Neural progenitor cell (in vitro differentiated cells): ENCODE measurements around the gene FAM32A. TPM values are rescaled to one million over a fixed set of nuclear protein-coding genes. Genes with fewer than 3 reads are reported as not detected.

ENCODE experiments used
- DNase-seq: peaks from one replicate; pipeline ENCODE4 v3.0.0-alpha.2; 2016; ENCODE audit warnings: low spot score
- H2AFZ ChIP-seq: fragments of 200-600 bp; sonication (generic); replicated peaks from 2 replicates; pipeline ENCODE4 v1.6.1; 2016; ENCODE audit warnings: antibody characterized with exemption
- H3F3A ChIP-seq: fragments of 200-600 bp; sonication (generic); 2 replicates; pipeline ENCODE4 v1.6.1; 2016; ENCODE audit warnings: antibody characterized with exemption, low read depth
- H3K27ac ChIP-seq: fragments of 200-600 bp; sonication (generic); 2 replicates; pipeline ENCODE4 v1.5.1; 2016; ENCODE audit warnings: mild to moderate bottlenecking
- H3K27me3 ChIP-seq: fragments of 200-600 bp; sonication (generic); 2 replicates; pipeline ENCODE4 v1.6.1; 2016; ENCODE audit warnings: mild to moderate bottlenecking, moderate library complexity
- H3K36me3 ChIP-seq: fragments of 200-600 bp; sonication (generic); 2 replicates; pipeline ENCODE4 v1.5.1; 2016
- H3K4me1 ChIP-seq: fragments of 200-600 bp; sonication (generic); 2 replicates; pipeline ENCODE4 v1.6.1; 2016; ENCODE audit warnings: mixed run types
- H3K4me2 ChIP-seq: fragments of 200-600 bp; sonication (generic); 2 replicates; pipeline ENCODE4 v1.6.1; 2016
- H3K4me3 ChIP-seq: fragments of 200-600 bp; sonication (generic); 2 replicates; pipeline ENCODE4 v1.5.1; 2016
- H3K79me2 ChIP-seq: fragments of 200-600 bp; sonication (generic); 2 replicates; pipeline ENCODE4 v1.6.1; 2016; ENCODE audit warnings: low read depth
- H3K9ac ChIP-seq: fragments of 200-600 bp; sonication (generic); 2 replicates; pipeline ENCODE4 v1.6.1; 2016
- H3K9me3 ChIP-seq: fragments of 200-600 bp; sonication (generic); 2 replicates; pipeline ENCODE4 v1.5.1; 2016; ENCODE audit warnings: low read depth
- H4K20me1 ChIP-seq: fragments of 200-600 bp; sonication (generic); 2 replicates; pipeline ENCODE4 v1.6.1; 2016; ENCODE audit warnings: low read depth
- H3K27ac Mint-ChIP-seq: 3 replicates; pipeline ENCODE4 v1.8.0; 2021; ENCODE audit warnings: mixed read lengths
- H3K27me3 Mint-ChIP-seq: 2 replicates; pipeline ENCODE4 v1.8.0; 2022; ENCODE audit warnings: low read depth, mild to moderate bottlenecking, inconsistent platforms, moderate library complexity, mixed read lengths; ENCODE audit not compliant: insufficient read depth
- H3K36me3 Mint-ChIP-seq: 3 replicates; pipeline ENCODE4 v1.8.0; 2021; ENCODE audit warnings: mixed read lengths
- H3K4me1 Mint-ChIP-seq: 3 replicates; pipeline ENCODE4 v1.8.0; 2021; ENCODE audit warnings: mixed read lengths
- H3K4me3 Mint-ChIP-seq: 3 replicates; pipeline ENCODE4 v1.8.0; 2021; ENCODE audit warnings: mild to moderate bottlenecking, moderate library complexity, mixed read lengths
- H3K9me3 Mint-ChIP-seq: 3 replicates; pipeline ENCODE4 v1.8.0; 2020; ENCODE audit warnings: mixed read lengths
- CTCF ChIP-seq: fragments of 200-600 bp; sonication (generic); IDR thresholded peaks from 2 replicates; pipeline ENCODE4 v1.5.1; 2017; ENCODE audit warnings: antibody characterized with exemption, mild to moderate bottlenecking
- EZH2 ChIP-seq: fragments of 200-600 bp; sonication (generic); IDR thresholded peaks from 2 replicates; pipeline ENCODE4 v1.6.1; 2017; ENCODE audit warnings: antibody characterized with exemption, mild to moderate bottlenecking, moderate library complexity
- EZH2phosphoT487 ChIP-seq: fragments of 200-600 bp; sonication (generic); IDR thresholded peaks from 2 replicates; pipeline ENCODE4 v1.6.1; 2017; ENCODE audit warnings: antibody characterized with exemption
- total RNA-seq: library from RNA; depleted of rRNA; stranded (reverse); fragments of >200 nt; gene quantifications from 2 replicates; pipeline ENCODE4 v1.2.3, GENCODE V29; 2015; ENCODE audit warnings: low replicate concordance

Gene FAM32A
- total RNA-seq = 137 and 139 TPM in 2 replicates

GRCh38 chr19:16185123-16185767, at the start of gene FAM32A:
TSS of gene FAM32A (plus strand) at chr19:16185410. CDS start at chr19:16185443, 33 bp downstream.
- Mint-ChIP-seq H3K36me3 (peaks cover 15% of the 10 kb centered on the region), H3K27ac (peak within 1 kb of the TSS; percentile 90), H3K9me3 (no peaks in the 10 kb centered on the region), H3K4me1 (peaks cover 12% of the 10 kb centered on the region), H3K27me3 (peaks cover 3% of the 10 kb centered on the region), H3K4me3 (peak within 1 kb of the TSS; percentile 98)
- H3K9ac ChIP-seq = peak within 1 kb of the TSS; percentile 94
- H3K4me1 ChIP-seq = peaks cover 5% of the 10 kb centered on the region
- H2AFZ ChIP-seq = peak within 1 kb of the TSS; percentile 85
- peaks cover 34% of the 10 kb centered on the region for H3K79me2 ChIP-seq
- peaks cover 16% of the 10 kb centered on the region for H4K20me1 ChIP-seq
- peak within 1 kb of the TSS; percentile 65 for H3K27ac ChIP-seq
- no peak for TF ChIP-seq EZH2phosphoT487
- TF ChIP-seq EZH2 = peak; percentile 62
- peaks cover 17% of the 10 kb centered on the region for H3K27me3 ChIP-seq
- peak within 1 kb of the TSS; percentile 97 for H3K4me3 ChIP-seq
- H3K4me2 ChIP-seq = peak within 1 kb of the TSS; percentile 88
- H3K36me3 ChIP-seq = no peaks in the 10 kb centered on the region
- no peaks in the 10 kb centered on the region for H3K9me3 ChIP-seq
- DNase-seq = peak; percentile 98
- peaks cover 12% of the 10 kb centered on the region for H3F3A ChIP-seq

GRCh38 chr19:16135430-16136127, 49.6 kb upstream of the FAM32A start:
- H3K9me3 Mint-ChIP-seq = no peaks in the 10 kb centered on the region
- Histone ChIP-seq H3K36me3 (no peaks in the 10 kb centered on the region), H3K4me3 (no peak overlapping the region), H3K27me3 (no peaks in the 10 kb centered on the region), H3K27ac (no peak overlapping the region), H2AFZ (no peak overlapping the region), H3K4me2 (no peak overlapping the region), H3K4me1 (no peaks in the 10 kb centered on the region), H3K9ac (no peak overlapping the region), H4K20me1 (no peaks in the 10 kb centered on the region), H3F3A (no peaks in the 10 kb centered on the region), H3K79me2 (no peaks in the 10 kb centered on the region), H3K9me3 (no peaks in the 10 kb centered on the region)
- TF ChIP-seq EZH2phosphoT487 = no peak
- TF ChIP-seq CTCF = no peak
- TF ChIP-seq EZH2 = no peak
- DNase-seq = no peak
- H3K4me1 Mint-ChIP-seq = no peaks in the 10 kb centered on the region
- peaks cover 31% of the 10 kb centered on the region for H3K36me3 Mint-ChIP-seq
- no peak overlapping the region for H3K27ac Mint-ChIP-seq
- H3K4me3 Mint-ChIP-seq = no peak overlapping the region
- H3K27me3 Mint-ChIP-seq = peaks cover 2% of the 10 kb centered on the region

GRCh38 chr19:16136185-16136999, 48.8 kb upstream of the FAM32A start:
- DNase-seq = no peak
- H3K4me3 ChIP-seq = no peak overlapping the region
- H3K4me1 Mint-ChIP-seq = no peaks in the 10 kb centered on the region
- no peaks in the 10 kb centered on the region for H3K4me1 ChIP-seq
- no peaks in the 10 kb centered on the region for H3F3A ChIP-seq
- peaks cover 27% of the 10 kb centered on the region for H3K36me3 Mint-ChIP-seq
- H3K4me2 ChIP-seq = no peak overlapping the region
- no peak for TF ChIP-seq CTCF
- no peak for TF ChIP-seq EZH2phosphoT487
- no peak for TF ChIP-seq EZH2
- H3K79me2 ChIP-seq = no peaks in the 10 kb centered on the region
- no peak overlapping the region for H3K27ac ChIP-seq
- H3K36me3 ChIP-seq = no peaks in the 10 kb centered on the region
- no peaks in the 10 kb centered on the region for H3K27me3 ChIP-seq
- no peaks in the 10 kb centered on the region for H3K9me3 ChIP-seq
- H3K27me3 Mint-ChIP-seq = peaks cover 2% of the 10 kb centered on the region
- no peak overlapping the region for H2AFZ ChIP-seq
- no peaks in the 10 kb centered on the region for H3K9me3 Mint-ChIP-seq
- H4K20me1 ChIP-seq = no peaks in the 10 kb centered on the region
- no peak overlapping the region for H3K4me3 Mint-ChIP-seq
- H3K27ac Mint-ChIP-seq = no peak overlapping the region
- H3K9ac ChIP-seq = no peak overlapping the region
